Left hindlimb (tissue), 1 donor: ENCODE measurements around the gene CLTB.

ENCODE experiments used
- DNase-seq: peaks from one replicate; pipeline ENCODE4 v3.0.0-alpha.2; 2018

The CLTB gene

DNA sequence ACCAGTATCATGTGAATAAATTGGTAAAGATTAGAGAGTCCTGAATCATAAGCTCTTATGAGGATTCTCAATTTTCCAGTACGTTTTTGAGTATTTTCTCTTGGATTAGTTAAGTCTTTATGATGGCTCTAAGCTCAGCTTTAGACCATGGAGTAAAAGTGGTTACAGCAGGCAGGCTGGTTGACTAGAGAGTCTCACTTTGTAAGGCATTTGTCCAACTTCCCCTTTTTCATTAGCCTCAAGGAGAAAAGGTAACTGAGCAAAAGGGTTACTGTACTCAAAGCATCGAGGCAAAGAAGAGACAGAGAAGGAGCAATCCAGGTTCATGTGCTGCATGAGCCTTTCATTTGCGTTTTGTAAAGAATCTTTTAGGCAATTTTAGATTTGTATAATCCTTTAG is 36.5 kb downstream of the CLTB start:
- no peak for DNase-seq

DNA sequence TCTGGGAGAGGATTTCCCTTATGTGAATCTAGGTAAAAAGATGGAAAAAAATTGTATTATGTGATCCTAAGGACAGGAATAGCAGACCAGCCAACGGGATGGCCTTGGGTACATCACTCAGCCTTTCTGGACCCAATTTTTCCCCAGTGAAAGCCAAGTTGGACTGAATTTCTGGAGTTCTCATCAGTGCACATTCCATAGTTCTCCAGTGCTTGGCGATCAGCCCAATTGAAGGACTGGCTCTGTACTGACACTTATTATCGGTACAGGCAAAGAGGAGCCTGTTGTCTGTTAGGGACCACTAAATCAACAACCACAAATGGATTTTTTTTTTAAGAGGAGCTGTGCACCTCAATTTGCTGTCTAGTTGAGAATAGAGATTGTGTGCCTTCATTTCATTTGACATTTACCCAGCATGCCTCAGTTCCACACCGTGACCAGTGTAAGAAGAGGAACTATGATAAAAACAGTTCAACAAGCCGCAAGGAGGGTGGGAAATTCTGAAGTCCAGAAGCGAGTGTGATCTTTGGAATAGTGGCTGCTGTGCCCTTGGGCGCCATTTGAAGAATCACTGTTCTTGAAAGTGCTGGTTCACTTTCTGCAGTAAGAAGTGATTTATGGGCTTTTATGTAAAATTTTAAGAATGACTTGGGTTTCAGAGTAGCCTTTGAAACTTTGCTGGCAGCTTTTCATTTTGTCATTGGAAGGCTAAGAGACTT is 43.1 kb downstream of the CLTB start:
- DNase-seq: no peak

DNA sequence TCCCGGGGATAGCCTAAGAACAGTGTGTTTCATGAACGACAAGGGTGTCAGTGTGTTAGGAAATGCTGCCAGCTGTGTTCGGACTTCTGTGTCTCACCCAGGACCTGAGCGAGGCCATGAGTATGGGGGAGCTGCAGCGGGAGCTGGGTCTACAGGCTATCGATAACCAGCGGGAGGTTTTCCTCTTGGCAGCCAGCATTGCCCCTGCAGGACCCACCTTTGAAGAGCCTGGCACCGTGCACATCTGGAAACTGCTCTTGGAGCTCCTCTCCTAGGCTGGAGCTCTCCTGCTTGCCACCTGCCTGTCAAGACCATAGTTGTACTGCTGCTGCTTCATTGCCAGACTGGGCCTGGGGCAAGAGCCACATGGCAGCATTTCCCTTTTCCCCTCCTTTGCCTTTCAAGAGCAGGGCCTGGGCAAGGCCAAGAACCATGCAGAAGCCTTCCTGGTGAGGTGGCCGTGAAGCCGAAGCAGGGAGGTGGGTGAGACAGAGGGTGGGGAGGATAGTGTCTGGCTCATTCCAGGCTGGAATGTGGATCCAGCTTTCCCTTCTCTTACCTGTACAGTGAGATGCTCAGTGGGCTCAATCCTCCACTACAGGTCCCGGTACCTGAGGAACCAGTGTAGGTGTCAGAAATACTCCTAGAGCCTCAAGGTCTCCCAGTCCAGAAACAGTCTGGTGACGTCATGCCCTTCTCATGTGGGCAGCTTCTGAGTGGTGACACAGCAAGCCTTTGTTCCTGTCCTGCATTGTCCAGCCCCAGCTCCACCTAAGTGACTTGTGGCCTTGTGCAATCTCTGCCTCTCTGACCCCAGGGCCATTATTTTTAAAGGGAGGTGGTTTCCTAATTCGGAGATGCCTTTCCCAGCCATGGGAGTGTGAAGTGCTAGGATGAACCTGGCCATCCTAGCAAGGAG is 44.5 kb downstream of the CLTB start:
- DNase-seq: no peak

DNA sequence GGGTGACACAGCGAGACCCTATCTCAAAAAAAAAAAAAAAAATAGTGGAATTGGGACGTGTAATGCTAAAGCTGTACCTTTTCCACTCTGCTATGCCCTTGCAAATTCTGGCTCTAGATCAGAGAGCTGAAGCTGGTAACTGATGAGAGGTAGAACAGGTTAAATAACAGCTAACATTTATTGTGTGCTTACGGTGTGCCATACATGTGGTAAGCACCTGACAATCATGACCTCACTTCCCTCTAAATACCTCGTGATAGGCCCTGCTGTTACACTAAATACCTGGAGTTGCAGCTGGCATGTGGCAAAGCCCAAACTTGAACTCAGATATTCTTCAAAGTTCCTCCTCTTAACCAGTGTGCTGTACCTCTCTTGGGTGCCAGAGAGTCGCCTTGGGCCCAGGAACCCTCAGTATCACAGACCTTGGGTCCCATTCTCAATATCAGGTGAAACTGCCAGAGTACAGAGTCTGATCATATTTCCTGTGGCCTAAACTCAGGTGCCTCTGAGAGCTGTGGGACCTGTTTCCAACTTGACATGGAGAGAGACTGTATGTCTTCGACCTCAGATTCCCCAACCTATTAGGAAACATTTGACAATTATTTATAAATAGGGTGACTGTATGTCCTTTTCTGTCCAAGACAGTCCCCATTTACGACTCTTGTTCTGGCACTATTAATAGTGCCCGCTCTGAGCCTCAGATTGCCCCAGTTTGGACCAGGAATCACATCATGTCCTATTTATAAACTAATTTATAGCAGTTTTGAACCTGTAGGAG is 46.2 kb downstream of the CLTB start:
- DNase-seq: no peak

DNA sequence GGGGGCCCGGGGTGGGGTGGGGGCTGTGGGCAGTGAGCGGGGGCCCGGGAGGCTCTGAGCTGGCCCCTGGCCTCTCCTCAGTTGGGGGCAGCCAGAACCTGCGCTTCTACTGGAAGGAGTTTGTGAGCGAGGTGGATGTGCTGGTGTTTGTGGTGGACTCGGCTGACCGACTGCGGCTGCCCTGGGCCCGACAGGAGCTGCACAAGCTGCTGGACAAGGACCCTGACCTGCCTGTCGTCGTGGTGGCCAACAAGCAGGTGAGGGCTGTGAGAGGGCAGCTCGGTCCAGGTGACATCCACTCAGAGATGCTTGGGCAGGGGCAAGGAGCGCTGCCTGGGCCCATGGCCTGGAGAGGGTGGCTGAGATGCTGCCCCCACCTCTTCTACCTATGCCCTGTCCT is 47.6 kb downstream of the CLTB start:
- DNase-seq: no peak

DNA sequence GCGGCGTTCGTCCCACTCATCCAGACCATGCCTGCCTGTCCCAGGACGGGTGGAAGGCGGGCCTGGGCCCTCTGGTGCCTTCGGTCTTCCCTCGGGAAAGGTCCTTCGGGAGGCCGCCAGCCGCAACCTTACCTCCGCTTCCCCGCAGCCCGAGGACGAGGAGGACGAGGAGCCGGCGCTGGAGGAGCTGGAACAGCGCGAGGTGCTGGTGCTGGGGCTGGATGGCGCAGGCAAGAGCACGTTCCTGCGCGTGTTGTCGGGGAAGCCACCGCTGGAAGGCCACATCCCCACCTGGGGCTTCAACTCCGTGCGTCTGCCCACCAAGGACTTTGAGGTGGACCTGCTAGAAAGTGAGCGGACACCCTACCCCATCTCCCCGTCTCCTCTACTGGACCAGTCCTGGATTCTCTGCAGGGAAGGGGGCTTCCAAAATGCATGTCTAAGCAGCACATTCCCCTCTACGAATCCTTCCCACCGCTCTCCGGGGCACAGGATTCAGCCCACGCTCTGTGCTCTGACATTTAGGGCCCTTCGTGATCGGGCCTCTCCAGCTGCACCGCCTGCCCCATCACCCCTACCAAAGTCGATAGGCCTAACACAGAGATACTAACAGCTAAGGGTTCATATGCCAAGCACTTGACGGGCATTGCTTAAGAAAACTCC is 50.0 kb downstream of the CLTB start:
- DNase-seq: peak; percentile 34

DNA sequence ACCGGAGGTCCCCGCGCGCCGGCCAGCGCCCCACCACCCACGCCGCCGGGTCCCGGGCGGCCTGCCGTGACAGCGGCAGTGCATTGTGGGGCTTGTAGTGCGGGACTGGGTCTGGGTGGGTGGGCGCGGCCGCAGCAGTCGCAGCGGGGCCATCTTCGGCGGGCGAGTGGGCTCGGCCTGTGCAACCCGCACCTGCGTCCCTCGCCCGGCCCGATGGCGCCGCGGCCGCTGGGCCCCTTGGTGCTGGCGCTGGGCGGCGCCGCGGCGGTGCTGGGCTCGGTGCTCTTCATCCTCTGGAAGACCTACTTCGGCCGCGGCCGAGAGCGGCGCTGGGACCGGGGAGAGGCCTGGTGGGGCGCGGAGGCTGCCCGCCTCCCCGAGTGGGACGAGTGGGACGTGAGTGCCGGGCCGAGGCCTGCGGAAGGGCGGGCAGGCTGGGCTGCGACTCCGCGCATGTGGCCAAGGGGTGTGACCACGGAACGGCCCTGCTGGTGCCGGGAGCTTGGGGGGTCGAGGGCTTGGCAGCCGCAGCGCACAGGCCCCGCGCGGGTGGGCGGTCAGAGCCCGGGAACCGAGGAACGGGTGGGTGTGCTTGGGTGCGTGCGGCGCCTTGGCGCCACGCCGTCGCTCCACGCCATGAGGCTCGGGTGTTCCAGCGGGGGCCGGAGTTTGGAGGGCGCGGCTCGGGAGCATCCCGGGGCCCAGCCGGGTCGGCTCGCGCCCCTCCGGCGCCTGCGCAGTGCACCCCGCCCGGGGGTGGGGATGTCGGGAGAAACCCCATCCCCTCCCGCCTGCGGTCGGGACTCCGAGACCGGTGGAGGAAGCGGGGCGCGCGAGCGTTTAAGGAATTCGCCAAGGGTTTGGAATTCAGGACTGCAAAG is 50.7 kb downstream of the CLTB start, which contains the start of gene ARL10:
Gene ARL10 (plus strand): TSS at position 137 of the 881 bp plus-strand sequence. CDS start 77 bp downstream, at position 214.
- peak; percentile 76 for DNase-seq

DNA sequence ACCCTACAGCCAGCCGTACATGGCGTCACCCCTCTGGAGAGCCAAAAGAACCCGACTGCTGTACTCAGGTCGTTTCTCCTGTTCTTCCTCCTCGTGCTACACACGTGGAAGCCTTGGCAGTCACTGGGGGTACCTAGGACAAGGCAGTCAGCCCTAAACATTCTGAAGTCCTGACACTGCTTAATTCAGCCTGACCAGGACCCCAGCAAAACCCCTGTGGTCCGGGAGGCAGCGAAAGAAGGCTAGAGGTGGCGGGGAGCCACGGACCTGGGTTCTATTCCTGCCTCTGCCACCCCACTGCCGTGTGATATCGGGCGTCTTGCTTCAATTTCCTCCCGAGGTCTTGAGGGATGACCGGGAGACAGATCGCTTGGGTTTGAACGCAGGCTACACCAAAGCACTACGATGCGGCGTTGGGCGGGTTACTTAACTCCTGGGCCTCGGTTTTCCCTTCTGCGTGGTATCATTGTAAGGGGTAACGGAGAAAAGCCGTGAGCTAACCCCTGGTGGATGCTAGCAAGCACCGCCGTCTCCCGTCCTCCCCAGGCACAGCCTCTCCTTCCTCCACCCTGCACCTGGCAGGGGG is 51.5 kb downstream of the CLTB start:
- no peak for DNase-seq

DNA sequence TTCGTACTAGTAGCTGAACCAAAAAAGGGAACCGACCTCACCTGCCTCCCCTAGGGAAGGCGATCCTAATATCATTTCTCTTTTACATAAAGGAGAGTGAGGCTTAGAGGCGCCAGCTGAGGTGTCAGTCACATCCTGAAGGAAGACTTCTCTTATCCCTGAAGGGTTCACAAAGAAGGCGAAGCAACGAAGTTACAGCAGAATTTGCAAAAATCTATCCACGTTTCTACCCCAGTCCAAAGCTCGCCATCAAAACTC is 54.2 kb downstream of the CLTB start:
- no peak for DNase-seq

DNA sequence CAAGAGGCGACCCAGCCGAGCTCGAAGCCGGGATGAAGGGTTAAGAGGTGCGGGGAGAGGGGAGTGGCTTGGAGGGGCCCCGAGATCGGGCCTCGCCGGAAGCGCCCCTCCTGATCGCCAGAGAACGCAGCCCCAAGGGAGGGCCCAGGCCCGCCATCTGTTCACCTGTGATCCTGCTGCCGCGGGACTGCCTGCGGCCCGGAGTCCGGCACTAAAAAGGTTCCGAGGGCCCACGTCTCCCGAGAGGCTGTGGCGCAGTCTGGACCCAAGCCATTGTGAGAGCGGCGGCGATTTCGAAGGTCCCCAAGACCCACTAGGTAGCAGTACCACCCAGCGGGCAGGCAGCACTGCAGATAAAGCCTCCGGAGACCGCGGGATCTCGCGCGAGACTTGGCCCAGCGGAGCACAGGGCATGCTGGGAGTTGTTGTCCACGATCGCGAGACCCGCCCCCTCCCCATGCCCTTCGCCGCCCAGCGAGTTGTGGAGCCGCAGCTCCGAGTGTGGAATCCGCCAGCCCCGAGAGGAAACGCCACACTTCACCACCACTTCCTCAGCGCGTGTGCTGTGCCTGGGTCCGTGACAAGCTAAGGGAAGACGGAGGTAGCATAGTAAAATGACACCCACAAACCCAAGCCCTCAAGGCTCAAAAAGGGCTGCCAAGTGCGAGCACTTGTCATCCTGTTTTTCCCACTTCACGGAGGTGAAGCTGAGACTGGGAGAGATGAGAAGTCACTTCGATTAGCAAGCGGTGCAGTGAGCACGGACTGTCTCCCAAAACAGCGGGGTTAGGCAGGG is 54.7 kb downstream of the CLTB start, which contains the start of gene KIAA1191:
Gene KIAA1191 (minus strand): TSS at position 328 of the 796 bp plus-strand sequence. CDS start 2,256 bp downstream, outside the sequence.
- DNase-seq: peak; percentile 95

DNA sequence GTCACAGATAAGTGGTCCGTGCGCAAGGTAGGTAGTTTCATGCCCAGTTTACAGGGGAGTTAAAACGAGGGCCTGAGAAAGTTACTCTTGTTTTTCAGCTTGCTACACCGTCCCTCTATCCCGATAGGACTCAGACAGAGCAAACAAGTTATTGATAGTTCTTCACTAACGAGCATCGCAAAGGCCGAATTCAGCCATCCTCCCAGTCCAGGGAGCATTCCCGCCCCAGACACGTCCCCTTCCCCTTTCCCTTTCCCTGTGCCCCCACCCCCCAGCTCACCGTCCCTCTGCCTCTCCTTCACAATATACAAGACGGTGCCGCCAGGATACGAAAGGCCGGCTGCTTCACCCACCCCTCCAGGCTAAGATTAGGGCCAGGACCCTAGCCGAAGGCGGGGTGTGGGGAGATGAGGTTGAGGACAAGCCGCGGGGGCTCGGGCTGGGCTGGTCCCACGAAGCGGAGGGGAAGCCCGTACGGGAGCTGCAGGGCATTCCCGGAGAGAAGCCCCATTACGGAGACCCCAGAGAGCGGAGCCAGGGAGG is 55.4 kb downstream of the CLTB start:
- DNase-seq: peak; percentile 52

DNA sequence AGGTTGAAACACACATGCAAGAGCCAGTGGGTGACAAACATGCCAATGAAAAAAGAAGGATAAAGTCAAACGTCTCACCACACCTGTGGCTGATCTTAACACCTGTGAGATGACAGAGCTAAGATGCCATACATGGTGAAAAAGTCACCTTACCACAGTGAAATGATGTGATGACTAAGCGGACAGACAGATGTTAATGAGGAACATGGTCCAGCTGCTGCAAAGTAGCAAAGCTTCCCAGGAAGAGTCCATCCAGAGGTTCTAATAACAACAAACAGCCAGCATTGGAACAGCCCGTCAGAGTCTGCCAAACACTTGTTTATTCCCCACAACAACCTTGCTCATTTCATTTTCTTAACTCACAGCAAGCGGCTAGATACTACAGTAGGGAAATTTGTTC is 56.7 kb downstream of the CLTB start:
- no peak for DNase-seq

DNA sequence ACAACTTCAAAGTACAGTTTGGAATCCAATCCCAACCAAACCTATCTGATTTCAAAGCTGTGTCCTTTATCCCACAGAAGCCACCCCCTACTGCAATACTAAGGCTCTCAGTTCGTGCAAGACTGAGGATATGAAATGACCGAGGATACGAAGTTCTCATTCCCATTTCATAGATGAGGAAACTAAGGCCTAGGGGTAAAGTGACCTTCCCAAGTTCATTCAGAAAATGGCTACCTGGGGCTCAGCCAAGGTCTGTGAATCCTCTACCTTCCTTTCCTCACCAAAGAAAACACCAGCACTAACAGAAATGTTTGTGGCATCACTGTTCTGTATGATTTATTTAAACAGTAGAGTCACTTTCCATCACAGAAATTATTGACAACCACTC is 60.2 kb downstream of the CLTB start:
- DNase-seq: no peak

DNA sequence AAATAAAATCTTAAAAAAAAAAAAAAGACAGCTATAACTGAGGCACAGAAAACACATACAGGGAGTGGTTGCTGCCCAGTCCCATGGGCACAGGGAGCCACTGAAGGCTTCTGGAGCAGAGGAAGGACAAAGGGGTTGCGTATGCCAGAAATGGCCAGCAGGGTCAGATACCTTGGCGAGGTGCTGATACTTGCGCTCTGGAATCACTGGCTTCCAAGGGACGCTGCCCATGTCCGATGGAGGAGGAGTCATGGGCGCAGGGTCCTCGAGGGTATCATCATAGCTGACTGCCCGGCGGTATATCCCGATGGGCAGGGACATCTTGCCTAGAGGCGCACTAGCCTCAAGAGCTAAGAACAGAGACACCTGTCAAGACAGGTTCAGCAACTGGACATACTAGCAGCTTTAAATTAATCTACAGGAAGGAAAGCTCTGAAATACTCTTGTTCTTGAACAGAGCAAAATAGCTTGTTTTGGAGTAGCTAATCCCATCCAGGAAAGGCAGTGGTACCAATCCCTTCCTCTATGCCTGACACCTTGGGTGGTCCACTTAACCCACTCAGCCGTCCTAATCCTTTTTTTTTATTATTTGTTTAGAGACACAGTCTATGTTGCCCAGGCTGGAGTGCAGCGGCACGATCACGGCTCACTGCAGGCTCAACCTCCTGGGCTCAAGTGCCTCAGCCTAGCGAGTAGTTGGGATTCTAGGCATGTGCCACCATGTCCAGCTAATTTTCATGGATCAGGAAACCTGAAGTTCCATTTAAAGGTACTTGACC is 60.8 kb downstream of the CLTB start:
- no peak for DNase-seq

DNA sequence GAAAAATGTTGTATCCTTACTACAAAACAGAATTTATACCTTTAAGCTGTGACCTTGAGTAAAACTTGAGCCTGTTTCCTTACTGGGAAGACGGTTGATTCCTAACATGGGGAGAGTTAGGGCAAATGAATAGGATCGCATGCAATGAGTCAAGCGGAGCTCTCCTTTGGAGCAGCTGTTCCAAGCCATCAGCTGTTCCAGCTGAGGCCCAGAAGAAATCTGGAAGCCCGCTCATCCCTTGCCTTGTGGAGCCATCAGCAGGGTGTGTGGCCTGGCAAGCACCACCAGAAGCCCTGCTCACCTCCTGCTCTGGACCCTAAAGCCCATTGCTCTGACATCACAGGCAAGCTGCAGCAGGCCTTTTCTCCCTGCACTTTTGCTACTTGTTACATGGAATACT is 62.8 kb downstream of the CLTB start:
- no peak for DNase-seq

DNA sequence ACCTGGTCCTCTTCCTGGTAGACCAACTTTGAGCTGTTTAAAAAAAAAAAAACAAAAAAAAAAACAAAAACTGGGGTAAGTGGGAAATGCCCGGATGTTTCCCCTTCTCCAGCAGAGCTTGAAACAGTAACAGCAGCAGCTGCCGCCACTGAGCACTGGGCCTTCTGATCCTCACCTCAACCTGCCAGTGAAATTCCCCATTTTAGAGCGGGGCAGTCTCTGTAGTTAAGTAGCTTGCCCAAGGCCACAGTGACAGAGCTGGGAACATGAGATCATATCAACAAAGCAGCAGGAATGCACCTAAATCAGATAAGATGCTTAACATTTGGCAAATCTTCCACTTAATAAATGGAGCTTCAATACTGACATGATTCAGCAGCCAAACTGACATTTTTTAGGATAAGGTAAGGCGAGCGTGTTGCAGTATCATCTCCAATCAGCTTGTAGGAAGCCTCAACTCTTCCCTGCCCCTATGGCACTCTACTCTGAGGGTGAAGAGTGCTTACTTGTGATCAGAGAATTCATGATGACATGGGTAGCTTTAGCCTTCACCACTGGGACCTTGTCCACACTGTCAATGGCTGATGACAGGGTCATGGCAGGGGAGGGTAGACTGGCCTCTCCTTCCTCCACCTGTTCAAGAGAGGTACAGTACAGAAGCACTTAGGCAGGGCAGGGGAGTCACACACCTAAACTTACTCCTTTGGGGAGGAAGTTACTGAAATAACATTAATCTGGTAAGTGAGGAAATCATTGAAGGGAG is 64.0 kb downstream of the CLTB start:
- no peak for DNase-seq

DNA sequence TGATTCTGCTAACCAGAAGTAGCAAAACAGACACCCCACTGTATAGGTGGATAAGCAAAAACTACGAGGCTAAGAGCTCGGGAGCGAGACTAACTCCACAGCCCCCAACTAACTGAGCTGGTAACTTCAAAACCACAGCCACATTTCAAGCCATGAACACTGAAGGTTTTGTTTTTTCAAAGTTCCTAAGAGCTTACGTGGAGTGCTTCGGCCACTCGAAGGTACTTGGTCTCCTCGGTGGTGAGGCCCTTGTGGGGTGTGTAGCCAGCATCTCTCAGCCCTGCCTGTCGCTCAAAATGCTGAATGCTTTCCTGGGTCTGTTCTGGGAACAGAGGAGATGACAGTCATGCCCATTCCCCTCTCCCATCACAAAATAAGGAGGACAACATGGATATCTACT is 65.9 kb downstream of the CLTB start:
- DNase-seq: no peak

DNA sequence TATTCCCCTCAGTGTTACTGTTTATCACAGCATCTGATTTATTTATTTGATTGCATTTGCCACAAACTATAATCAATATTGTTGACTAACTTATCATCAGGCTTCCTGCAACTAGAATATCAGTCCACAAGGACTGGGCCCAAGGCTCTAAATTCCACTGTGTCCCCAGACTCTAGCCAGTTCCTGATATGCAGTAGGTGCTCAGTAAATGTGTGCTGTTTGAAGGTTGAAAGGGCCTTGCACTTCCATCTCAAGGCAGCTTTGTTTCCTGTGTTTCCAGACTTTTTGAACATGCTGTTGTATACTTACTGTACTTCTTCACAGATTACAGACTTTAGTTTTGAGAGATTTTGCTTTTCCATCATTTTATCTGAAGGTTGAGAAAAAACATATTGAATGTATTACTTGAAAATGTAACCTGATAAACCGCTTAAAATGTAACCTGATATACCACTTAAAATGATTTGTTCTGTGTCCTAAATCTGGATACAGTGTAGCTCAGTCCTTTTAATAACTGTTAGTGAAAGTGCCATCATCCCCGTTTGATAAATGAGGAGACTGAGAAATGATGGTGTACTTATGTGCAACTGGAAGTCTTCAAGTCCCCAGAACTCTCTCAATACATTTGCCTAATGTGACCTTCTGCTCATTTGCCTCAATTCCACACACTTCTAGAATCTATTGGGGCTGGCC is 73.4 kb downstream of the CLTB start:
- DNase-seq: no peak
